Stimulated activated CD8-positive, alpha-beta memory T cell treated with anti-CD3 and anti-CD28 coated beads, Interleukin-7, amount 100 ng/mL, for 48 hours (primary cell): Measurements from ENCODE around the gene L3MBTL4.
"Not testable (repeated sequence)": the region's sequence is repeated elsewhere in the genome, so short reads cannot be mapped to it uniquely, and the experiment has no call there.

ENCODE experiments used
- DNase-seq, 2 donors: peaks; one replicate each; pipeline ENCODE4 v3.0.0-alpha.2; 2020; ENCODE audit warnings: low read depth in 1 of 2; ENCODE audit errors: extremely low read depth in 1 of 2

L3MBTL4 gene

DNA sequence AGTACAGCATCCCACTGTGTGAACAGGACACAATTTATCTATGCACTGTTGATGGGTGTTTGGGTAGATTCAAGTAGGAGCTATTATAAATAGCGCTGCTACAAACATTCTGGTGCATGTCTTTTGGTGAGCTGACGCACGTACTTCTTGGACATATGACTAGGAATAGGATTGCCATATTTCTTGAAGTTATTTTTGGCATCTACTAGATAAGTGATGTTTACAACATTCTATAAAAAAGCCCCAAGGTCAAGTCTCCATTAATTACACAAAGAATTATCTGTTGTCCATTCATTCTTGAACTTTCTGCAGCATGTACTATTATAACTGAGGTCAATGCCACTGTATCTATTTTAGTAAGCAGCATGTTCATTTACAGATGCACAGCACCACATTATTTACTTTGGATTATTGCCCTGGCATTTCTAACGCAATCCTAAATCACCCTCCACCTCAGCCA is 293.9 kb downstream of the L3MBTL4 start:
- no peak for DNase-seq

DNA sequence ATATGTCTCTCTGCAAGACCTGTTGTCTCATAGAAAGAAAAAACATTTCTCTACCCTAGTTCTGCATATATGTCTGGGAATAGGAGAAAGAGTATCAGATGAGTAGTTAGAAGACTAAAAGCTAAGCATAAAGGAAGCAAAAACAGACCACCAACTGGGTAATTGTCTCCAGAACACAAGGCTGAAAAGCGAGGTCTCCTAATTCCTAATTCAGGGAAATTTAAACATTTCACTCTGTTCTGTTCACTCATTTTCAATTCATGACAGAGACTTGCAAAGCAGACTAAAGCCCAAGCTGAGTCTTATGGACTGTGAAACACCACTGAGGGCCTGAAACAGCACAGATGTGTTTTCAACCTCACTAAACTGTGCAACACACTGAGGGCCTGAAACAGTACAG is 294.9 kb downstream of the L3MBTL4 start:
- no peak for DNase-seq

DNA sequence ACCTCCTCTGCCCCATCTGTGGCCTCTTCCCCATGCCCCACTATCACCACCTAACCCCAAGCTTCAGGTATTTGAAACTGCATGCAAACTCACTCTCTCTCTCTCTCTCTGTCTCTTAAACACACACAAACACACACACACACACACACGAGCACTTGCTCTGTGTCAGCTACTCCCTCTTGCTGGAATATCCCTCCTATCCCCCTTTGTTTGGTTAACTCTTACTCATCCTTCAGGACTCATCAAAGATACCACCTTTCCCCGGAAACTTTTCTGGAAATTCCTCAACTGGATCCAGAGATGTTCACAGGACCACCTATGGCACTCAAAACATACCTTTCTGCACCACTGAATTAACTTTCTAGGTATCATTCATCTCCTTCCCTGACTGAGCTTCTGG is 296.6 kb downstream of the L3MBTL4 start:
- no peak for DNase-seq

DNA sequence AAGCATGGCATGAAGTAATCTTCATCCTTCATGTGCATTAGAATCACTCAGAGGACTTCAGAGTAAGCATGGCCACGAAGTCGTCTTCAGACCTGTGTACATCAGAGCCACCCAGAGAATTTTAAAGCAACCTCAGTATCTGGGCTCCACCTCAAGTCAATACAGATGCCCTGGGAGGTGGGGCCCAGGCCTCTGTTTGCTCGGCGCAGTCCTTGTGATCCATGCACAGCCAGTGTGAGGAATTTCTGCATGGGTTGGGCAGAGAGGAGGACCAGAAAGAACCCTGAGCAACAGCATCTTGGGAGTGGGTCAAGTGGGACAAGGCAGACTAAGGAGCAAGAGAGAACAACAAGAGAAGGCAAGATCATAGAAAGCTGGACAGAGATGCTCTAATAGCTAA is 299.0 kb downstream of the L3MBTL4 start:
- no peak for DNase-seq

DNA sequence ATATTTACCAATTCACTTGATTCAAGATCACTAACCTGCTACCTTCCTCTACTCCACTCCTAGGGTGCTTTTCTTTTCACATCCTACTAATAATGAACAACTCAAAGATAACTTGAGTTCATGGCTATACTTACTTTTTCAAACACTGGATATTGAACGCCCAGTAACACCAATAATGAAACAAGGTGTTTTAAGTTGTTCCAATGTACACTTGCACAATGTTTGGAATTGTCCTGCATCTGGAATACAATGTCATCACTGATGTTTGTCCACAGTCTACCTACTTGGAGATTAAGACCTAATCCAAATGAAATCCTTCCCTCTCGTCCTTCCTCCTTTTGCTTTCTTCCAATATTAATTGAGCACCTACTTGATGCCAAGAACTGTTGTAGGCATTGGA is 301.1 kb downstream of the L3MBTL4 start:
- DNase-seq: no peak

DNA sequence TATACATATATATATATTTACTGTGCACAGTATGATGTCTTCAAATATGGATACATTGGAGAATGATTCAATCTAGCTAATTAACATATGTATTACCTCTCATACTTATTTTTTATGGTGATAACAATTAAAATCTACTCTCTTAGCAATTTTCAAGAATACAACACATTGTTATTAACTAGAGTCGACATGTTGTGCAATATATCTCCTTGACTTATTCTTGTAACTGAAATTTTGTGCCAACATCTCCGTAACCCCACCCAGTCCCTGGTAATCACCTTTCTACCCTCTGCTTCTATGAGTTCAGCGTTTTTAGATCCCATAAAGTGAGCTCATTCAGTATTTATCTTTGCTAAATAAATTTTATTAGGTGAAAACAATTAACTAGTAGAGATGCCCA is 303.0 kb downstream of the L3MBTL4 start:
- no peak for DNase-seq

DNA sequence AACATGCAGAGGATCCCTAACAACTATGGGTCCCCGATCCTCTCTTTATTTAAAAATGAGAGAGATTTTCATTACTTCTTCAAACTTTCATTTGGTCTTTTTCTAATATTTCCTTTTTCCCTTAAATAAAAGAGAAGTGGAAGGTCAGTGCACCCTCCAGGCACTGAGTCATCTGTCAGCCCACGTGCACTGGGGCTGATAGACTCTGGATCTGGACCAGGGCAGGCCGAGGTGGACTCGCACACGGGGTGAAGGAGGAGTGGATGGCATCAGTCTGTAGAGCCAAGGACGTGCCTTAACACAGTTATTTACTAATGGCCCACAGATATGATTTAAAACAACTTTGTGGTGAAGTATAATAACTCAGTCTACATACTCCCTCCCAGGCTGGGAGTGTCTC is 305.0 kb downstream of the L3MBTL4 start:
- no peak for DNase-seq

DNA sequence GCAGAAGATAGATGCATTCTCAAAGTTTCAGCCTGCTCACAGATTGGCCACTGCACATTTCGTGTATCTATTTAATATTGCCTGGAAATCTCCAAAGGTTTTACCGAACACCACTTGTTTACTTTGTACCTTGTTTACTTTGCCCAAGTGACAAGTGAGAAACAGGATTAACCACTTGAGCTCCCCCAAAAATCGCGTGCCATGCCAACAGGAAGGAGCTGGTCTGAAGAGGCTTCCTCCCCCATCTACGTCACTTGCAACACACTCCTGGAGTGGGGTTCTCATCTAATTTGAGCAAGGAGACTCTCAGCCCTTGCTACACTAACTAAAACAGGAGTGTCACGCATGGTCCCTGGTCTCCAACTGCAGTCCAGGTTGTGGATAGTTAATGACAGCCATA is 306.9 kb downstream of the L3MBTL4 start:
- no peak for DNase-seq

DNA sequence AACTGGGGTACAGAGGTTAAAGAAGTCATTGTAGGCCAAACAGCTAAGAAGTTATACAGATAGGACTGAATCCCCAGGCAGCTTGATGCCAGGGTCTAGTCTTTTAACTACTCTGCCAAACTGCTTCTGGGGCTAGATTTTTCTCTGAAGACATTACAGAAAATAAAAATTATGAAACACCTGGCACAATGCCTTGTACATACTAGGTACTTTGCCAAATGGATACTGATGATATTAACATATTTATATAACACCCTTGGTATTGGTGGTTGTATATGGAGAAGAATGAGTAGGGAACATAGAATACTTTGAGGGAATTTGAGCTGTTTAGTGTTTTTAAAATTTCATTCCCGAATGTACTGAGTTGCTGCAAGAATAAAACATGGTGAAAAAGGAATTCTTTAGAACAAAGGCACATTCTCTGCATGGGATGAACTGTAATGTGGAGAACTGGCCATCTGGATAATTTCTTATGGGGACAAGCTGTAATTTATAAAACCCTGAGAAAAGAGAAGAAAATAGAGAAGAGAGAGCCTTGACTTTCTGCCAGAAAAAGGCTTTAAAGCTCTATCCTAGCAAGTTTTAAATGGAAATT is 308.5 kb downstream of the L3MBTL4 start:
- DNase-seq: no peak

DNA sequence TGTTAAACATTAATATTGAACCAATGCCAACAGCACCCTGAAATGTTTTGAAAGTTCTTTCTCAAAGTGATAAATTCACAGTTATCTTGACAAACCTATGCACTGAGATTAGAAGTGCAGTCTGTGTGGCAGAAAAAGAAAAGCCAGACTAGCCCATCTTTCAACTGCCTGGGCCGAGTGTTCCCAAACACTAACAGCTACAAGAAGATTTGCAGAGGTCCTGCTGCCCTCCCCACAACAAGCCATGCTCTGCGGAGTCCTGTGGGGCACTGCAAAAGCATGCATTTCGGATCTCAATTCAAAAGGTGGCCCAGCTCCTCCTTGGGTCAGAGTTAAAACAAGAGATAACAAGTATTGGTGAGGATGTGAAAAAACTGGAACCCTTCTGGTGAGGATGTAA is 311.0 kb downstream of the L3MBTL4 start:
- DNase-seq: no peak

DNA sequence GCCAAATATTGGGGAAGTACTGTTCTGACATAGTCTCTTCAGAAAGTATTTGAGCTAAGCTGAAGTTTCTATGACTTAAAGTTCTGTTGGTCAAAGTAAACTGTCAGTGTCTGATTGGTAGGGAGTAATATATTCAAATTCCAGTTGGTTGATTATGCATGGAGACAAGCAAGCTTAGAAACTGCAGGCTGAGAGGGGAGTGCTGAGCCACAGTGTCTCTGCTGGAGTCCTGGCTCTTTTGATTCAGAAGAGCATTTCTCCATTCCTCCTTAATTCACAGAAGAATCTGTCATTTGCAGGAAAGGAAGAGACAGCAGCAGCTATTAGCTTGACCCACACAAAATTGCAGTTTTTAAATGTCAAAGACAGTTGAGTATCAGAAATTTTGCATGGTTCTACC is 318.0 kb downstream of the L3MBTL4 start:
- DNase-seq: no peak

DNA sequence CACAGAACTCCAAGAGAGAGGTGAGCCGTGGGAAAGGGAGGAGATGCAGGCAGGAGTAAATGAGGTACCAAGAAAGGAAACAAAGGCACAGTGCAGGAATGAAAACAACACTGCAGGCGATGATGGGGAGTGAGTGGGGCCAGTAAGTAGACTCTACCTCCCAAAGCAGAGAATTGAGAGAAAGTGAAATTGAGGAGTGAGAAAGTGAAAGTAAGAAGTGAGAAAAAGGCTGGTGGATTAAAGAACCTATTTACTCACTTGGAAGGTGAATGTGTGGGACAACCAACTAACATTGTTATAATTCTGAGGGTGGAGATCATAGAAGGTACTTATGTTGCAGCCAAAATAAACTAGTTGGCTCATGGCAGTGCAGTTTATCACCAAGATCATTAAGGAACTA is 326.3 kb downstream of the L3MBTL4 start:
- DNase-seq: no peak

DNA sequence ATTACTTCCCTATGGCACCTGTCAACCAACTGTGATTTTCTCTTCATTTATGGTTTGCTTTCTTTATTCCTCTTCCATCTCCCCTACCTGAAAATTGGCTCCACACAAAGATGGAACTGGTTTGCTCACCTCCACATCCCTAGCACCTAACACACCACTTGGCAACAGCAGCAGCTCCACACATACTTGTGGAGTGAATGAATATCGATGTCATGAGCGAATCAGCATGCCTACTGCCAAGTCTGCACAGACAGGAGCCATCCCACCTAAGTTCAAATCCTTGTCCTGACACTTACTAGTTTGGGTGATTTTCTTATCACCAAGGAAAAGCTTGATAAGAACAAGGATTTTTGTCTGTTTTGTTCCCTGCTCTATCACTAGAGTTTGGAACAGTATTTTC is 328.0 kb downstream of the L3MBTL4 start:
- DNase-seq: no peak

DNA sequence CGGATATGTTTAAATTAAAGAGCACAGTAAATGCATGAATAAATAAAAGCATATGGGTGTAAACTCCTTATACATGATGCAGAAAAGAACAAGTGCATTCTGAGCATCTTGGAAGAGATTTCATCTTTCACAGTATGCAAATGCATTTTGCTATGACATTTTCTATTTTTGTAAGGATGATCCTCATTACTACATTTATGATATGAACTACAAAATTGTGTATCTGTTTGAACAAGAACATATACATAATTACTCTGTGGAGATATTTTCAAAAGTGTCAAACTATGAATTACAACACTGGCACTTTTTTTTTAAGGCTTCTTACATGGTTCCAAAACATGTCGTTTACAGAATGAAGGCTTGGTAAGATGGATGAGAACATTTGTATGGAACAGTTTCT is 335.3 kb downstream of the L3MBTL4 start:
- DNase-seq: no peak

DNA sequence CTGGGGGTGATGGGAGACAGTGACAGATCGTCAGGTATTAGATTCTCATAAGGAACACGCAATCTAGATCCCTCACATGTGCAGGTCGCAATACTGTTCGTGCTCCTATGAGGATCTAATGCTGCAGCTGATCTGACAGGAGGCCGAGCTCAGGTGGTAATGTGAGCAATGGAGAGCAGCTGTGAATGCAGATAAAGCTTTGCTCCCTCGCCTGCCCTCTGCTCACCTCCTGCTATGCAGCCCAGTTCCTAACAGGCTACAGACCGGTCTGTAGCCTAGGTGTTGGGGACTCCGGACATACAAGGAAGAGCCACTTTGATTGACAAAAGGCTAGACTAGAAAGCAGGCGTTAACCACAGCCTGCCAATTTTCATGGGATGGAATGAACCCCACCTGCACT is 335.8 kb downstream of the L3MBTL4 start:
- no peak for DNase-seq

DNA sequence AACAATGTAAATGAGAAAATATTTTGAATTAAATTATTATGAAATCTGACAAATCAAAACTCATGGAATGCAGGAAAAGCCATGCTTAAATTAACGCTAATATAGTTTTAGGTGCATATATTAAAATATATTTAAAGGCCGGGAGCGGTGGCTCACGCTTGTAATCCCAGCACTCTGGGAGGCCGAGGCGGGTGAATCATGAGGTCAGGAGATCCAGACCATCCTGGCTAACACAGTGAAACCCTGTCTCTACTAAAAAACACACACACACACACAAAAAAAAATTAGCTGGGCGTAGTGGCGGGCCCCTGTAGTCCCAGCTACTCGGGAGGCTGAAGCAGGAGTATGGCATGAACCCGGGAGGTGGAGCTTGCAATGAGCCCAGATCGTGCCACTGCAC is 342.3 kb downstream of the L3MBTL4 start:
- not testable (repeated sequence) for DNase-seq

DNA sequence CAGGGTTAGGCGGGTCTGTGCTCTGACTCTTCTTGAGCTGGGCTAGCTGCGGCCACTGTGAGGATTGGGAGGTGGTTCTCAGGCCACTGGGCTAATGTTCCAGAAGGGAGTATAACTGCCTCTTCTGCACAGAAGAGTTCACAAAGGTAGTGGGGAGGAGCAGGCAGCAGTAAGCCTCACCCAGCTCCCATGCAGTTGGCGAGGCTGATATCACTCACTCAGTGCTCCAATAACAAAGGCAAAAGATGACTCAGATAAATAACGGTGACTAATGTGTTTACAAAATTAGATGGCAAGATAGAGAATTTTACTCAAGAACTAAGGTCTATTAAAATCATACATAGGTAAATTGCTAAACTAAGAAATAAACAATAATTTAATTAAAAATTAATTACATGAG is 345.2 kb downstream of the L3MBTL4 start:
- no peak for DNase-seq

DNA sequence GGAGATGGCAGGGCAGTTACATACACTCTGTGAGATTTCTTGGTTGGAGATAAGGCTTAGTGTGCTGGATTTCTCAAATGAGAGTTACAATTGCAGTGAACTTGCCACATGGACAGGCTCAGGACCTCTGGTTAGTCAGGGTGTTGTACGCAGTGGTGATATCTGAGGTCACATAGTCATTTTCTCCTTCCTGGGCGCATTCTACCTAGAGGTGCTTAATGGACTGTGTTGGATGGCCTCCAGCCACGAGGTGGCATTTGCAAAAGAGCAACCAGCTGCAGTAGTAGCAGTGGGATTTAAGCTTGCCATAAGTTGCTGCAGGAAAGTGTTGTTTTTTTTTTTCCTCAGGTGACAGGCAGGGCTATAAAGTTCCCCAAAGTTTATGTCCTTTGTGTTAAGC is 345.6 kb downstream of the L3MBTL4 start:
- no peak for DNase-seq

DNA sequence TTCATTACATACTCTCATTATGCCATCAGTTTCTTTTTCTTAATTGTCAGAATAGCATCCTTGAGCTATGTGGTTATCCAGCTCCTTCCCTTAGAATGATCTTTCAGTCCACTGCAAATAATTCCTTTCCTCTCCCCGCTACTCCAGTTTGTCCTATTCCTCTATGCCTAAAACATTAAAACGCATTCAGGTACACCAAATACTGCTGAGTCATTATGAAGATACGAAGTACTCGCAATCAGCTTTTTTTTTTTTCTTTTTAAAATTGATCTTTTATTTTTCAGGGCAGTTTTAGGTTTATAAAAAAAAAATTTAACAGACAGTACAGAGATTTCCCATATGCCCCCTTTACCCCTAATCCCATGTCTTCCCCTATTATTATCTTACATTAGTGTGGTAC is 354.6 kb downstream of the L3MBTL4 start:
- no peak for DNase-seq

DNA sequence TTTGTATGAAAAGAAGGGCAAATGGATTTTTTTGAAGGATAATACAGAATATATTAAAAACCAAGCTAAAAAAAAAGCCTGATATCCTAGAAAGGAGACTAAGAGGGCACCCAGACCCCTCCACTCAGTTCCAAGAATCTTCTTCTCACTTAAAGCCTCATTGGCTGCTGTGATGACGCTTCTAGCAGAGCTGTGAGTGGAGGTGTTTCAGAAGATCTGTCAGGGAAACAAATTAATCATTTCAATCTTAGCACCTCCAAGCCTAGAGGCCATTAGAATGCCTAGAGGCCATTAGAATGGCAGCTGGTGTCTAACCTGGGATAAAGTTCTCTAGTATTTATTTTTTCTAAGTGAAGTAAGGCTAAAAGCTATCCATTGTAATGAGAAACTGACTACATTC is 355.2 kb downstream of the L3MBTL4 start:
- DNase-seq: no peak

DNA sequence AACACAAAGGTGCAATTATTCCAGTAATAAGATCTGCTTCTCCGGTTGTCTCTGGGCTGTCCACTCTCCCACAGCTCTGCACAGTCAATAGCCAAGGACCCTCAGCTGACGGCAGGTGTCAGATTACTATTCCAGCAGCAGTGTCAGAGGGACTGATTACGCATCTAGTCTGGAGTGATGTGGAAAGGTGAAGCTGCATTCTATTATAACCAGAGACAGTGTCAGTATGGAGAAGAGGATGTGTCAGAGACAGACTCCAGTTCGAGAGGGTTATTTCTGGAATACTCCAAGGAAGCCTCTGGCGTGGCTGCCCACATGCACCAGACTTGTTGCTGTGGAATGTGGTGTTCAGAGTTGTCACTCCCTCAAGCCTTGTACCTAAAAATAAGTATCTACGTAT is 355.8 kb downstream of the L3MBTL4 start:
- DNase-seq: no peak

DNA sequence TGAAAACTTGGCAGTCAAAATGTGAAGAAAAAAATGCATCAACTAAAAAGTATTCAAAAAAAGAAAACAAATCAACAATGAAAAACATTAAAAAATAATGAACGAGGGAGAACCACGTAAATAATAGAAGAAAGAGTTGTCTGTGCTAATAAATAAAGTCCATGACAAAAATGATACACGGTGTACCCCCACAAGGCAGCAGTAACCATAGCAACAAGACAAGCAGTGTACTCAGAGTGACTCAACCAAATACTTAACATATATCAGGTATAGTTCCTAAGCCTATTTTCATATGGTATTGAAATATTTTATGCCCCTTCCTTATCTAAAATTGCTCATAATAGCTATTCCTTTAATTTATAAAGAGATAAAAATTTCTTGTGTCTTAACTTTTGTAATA is 357.1 kb downstream of the L3MBTL4 start:
- DNase-seq: no peak

DNA sequence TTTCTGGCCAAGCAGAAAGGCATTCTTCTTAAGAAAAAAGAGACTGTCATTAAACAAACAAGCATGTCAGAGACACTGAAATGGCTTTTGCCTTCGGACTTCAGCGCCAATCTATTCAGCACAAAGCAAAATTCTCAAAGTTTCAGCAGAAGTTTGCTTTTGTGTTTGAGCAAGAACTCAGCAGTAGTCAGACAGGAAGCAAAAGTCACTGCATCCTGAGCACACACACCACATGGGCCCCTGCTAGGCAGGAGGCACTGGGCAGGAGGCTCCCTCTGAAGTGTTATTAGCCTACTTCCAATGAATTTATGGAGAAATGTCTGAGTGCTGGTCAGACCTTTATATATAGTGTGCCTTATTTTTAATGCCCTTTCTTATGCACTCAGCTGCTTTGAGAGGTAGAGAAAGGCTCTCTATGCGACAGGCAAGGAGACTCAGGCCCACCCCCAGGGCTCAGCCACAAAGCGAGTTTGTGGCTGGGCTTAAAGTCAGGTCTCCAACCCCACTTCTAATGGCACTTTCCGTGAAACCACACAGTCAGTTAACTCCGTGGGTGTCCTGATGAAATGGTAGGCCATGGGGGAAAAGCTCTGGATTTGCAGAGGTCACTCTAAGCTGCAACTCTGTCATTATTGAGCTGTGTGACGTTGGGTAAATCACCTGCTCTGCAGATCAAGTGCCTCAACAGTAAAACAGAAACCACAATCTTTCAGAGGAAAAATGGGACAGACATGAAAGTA is 358.4 kb downstream of the L3MBTL4 start:
- DNase-seq: no peak
